ENCODE measurements around the gene CFHR5.
"Not testable (repeated sequence)": the region's sequence is repeated elsewhere in the genome, so short reads cannot be mapped to it uniquely, and the experiment has no call there.

The CFHR5 gene

GRCh38 chr1:196977278-196977677 is at the start of gene CFHR5:
CFHR5 (plus strand) TSS chr1:196977556; CDS start chr1:196977665, 109 bp downstream.
- DNase-seq (ENCODE audit: low read depth): no peak
- no peak within 1 kb of the TSS for H3K4me3 ChIP-seq (ENCODE audit: low read depth, low read length)

GRCh38 chr1:196932853-196933252 is 44.5 kb upstream of the CFHR5 start:
- H3K4me3 ChIP-seq (ENCODE audit: low read depth, low read length); DNase-seq (ENCODE audit: low read depth): not testable (repeated sequence)

DNA sequence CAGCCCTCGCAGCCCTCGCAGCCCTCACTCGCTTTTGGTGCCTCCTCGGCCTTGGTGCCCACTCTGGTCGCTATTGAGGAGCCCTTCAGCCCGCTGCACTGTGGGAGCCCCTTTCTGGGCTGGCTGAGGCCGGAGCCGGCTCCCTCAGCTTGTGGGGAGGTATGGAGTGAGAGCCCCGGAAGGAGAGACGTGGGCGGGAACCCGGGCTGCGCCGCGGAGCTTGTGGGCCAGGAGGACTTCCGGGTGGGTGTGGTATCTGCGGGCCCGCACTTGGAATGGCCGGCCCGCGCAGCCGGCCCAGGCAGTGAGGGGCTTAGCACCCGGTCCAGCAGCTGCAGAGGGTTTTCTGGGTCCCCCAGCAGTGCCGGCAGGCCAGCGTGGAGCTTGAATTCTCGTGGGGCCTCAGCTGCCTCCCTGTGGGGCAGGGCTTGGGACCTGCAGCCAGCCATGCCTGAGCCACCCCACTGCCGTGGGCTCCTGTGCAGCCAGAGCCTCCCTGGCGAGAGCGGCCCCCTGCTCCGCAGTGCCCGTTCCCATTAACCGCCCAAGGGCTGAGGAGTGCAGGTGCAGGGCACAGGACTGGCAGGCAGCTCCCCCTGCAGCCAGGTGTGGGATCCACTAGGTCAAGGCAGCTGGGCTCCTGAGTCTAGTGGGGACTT is 43.7 kb upstream of the CFHR5 start:
- no peak for DNase-seq (ENCODE audit: low read depth)
- H3K4me3 ChIP-seq (ENCODE audit: low read depth, low read length): no peak overlapping the region

GRCh38 chr1:196941474-196941873 is 35.9 kb upstream of the CFHR5 start:
- not testable (repeated sequence) for DNase-seq (ENCODE audit: low read depth); H3K4me3 ChIP-seq (ENCODE audit: low read depth, low read length)

- H3K4me3 ChIP-seq (ENCODE audit: low read depth, low read length); DNase-seq (ENCODE audit: low read depth): not testable (repeated sequence)
Measured at GRCh38 chr1:196943568-196943967, 33.8 kb upstream of the CFHR5 start, which contains the start of gene CFHR2. CFHR2 (plus strand) TSS chr1:196943738; CDS start chr1:196943881, 143 bp downstream.

DNA sequence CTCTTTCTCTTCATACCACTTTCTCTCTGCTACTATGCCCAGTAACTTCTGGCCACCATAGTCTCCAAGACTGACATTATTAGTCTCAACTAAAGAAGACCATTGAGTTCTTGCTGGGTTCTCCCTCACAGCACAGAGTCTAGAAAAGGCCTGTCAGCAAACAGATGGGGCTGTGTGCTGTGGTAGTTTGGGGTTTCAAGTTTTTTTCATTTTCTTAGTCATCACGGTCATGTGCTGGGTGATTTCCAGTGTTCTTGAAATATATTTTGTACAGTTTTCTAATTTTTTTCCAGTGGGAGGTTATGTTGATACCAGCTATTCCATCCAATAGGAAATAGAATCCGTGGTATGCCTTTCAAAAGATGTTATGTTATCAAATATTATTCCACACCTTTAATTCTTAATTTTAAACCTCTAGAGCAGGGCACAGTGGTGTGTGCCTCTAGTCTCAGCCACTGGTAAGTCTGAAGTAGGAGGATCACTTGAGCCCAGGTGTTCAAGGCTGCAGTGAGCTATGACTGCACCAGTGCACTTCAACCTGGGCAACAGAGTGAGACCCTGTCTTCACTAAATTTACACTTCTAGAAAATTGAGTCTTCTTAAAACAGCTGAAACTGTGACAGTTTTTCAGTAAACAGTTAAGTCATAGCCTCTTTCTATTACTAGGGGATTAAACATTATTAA is 25.5 kb upstream of the CFHR5 start:
- no peak overlapping the region for H3K4me3 ChIP-seq (ENCODE audit: low read depth, low read length)
- DNase-seq (ENCODE audit: low read depth): no peak

GRCh38 chr1:196954778-196955177 is 22.6 kb upstream of the CFHR5 start:
- H3K4me3 ChIP-seq (ENCODE audit: low read depth, low read length): no peak overlapping the region
- no peak for DNase-seq (ENCODE audit: low read depth)

- H3K4me3 ChIP-seq (ENCODE audit: low read depth, low read length): no peak overlapping the region
- DNase-seq (ENCODE audit: low read depth): no peak
Measured at GRCh38 chr1:196955926-196956325, 21.4 kb upstream of the CFHR5 start.

DNA sequence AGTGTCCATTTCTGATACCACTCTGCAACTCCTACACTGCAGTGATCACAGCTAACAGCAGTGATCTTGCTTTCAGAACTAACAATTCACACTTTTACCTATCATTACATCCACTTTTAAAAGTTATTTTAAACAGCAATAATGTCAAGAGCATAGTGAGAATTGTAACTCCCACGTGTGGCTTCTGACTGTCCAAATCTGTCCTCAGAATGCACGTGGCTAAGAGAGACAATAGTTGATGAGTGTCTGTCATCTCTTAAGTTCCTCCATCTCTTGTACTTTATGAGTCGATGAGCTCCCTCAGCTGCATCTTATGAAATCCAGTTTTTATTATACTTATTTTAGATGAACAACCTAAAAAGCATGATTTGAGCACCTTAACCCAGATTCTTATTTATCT is 16.5 kb upstream of the CFHR5 start:
- no peak for DNase-seq (ENCODE audit: low read depth)
- H3K4me3 ChIP-seq (ENCODE audit: low read depth, low read length): no peak overlapping the region

GRCh38 chr1:196970182-196970581 is 7.2 kb upstream of the CFHR5 start:
- DNase-seq (ENCODE audit: low read depth): no peak
- H3K4me3 ChIP-seq (ENCODE audit: low read depth, low read length): no peak overlapping the region

- H3K4me3 ChIP-seq (ENCODE audit: low read depth, low read length): no peak overlapping the region
- DNase-seq (ENCODE audit: low read depth): no peak
Measured at GRCh38 chr1:196976278-196976677, 1.1 kb upstream of the CFHR5 start.

DNA sequence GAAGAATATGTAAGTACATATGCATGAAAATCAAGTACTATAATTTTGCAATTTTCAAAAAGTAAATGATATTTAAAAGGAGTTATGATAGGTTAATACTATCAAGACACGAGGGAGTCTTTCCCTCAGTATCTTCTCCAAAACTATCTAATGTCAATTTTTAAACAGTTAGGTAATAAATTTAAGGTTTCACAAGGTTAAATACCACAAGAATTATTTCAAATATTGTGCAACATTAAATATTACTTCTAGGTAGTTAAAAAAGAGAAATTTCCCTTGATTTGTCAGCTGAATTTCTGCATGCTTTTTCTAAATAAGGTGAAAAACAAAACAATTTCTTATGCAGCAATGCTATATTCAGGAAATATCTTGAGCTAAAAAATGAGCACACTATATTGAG is 3.5 kb downstream of the CFHR5 start:
- DNase-seq (ENCODE audit: low read depth): no peak
- H3K4me3 ChIP-seq (ENCODE audit: low read depth, low read length): no peak overlapping the region

GRCh38 chr1:196982247-196982646 is 4.9 kb downstream of the CFHR5 start:
- DNase-seq (ENCODE audit: low read depth); H3K4me3 ChIP-seq (ENCODE audit: low read depth, low read length): not testable (repeated sequence)

DNA sequence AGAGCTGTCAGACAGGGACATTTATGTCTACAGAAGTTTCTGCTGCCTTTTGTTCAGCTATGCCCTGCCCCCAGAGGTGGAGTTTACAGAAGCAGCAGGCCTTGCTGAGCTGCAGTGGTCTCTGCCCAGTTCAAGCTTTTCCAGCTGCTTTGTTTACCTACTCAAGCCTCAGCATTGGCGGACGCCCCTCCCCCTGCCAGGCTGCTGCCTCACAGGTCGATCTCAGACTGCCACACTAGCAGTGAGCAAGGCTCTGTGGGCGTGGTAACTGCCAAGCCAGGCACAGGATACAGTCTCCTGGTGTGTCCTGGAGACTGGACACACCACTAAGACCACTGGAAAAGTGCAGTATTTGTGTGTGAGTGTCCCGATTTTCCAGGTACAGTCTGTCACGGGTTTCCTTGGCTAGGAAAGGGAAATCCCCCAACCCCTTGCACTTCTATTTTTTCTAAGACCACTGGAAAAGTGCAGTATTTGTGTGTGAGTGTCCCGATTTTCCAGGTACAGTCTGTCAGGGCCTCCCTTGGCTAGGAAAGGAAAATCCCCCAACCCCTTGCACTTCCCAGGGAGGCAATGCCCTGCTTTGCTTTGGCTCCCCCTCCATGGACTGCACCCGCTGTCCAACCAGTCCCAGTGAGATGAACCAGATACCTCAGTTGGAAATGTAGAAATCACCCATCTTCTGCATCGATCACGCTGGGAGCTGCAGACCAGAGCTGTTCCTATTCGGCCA is 14.7 kb downstream of the CFHR5 start:
- not testable (repeated sequence) for DNase-seq (ENCODE audit: low read depth); H3K4me3 ChIP-seq (ENCODE audit: low read depth, low read length)

DNA sequence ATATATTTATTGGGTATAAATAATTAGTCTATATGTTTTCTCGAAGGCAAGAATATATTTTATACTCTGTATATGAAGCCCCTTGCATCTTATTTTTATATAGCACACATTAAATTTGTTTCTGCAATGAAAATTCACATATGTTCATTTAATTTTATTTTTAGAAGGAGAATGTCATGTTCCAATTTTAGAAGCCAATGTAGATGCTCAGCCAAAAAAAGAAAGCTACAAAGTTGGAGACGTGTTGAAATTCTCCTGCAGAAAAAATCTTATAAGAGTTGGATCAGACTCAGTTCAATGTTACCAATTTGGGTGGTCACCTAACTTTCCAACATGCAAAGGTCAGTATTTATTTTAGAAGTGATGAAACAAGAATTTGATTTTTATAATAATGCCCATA is 16.6 kb downstream of the CFHR5 start:
- no peak overlapping the region for H3K4me3 ChIP-seq (ENCODE audit: low read depth, low read length)
- DNase-seq (ENCODE audit: low read depth): no peak

DNA sequence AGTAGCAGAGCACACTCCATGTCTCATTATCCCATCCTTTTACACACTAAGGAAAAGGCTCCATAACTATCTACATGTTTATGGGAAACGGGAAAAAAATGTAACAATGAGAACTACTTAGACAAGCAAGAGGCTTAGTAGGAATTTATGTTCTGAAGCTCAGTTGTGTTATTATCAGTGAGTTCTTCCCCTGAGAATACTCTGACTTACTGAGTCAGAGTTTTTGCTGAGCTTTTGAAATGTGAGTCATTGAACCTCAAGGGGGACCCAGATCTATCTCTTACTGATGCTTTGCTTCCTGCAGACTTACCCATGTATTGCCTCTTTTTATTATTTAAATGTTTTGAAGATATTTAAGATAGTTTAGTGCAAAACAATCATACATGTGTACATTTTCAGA is 20.1 kb downstream of the CFHR5 start:
- H3K4me3 ChIP-seq (ENCODE audit: low read depth, low read length): no peak overlapping the region
- peak; percentile 90 for DNase-seq (ENCODE audit: low read depth)

DNA sequence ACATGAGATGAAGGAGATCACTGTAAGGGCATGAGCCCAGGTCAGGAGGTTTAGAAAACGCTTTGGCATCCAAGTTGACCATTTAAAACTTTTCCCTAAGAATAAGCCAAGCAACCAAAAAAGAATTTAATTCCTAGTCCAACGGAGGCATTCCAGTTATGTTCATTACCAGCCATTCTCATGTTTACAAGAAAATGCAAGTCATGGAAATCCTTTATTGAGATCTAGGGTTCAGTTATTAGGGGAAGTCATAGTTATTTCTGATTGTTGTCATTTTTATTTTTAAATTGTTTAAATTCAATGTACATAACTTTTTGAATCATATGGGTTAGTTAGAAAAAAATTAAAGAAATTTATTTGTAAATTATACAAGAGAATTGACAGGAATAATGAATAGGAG is 24.5 kb downstream of the CFHR5 start:
- H3K4me3 ChIP-seq (ENCODE audit: low read depth, low read length): no peak overlapping the region
- no peak for DNase-seq (ENCODE audit: low read depth)

DNA sequence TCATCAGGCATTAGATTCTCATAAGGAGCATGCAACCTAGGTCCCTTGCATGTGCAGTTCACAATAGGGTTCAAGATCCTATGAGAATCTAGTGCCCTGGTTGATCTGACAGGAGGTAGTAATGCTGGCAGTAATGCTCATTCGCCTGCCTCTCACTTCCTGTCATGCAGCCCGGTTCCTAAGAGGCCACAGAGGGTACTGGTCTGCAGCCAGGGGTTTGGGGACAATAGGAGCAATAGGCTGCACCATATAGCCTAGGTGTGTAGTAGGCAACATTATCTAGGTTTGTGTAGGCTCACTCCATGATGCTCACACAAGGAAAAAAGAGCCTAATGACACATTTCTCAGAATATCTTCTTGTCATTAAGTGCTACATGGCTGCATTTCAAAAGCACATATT is 25.8 kb downstream of the CFHR5 start:
- no peak overlapping the region for H3K4me3 ChIP-seq (ENCODE audit: low read depth, low read length)
- no peak for DNase-seq (ENCODE audit: low read depth)

- no peak overlapping the region for H3K4me3 ChIP-seq (ENCODE audit: low read depth, low read length)
- DNase-seq (ENCODE audit: low read depth): no peak
Measured at GRCh38 chr1:197008861-197009260, 31.5 kb downstream of the CFHR5 start.

- DNase-seq (ENCODE audit: low read depth): no peak
- H3K4me3 ChIP-seq (ENCODE audit: low read depth, low read length): no peak overlapping the region
Measured at GRCh38 chr1:197011614-197012013, 34.3 kb downstream of the CFHR5 start.
